ENCODE results near the gene TRAF3.
A peak's percentile ranks its signal among the peaks of the same experiment; 100 is the strongest.

TRAF3 gene, protein sequence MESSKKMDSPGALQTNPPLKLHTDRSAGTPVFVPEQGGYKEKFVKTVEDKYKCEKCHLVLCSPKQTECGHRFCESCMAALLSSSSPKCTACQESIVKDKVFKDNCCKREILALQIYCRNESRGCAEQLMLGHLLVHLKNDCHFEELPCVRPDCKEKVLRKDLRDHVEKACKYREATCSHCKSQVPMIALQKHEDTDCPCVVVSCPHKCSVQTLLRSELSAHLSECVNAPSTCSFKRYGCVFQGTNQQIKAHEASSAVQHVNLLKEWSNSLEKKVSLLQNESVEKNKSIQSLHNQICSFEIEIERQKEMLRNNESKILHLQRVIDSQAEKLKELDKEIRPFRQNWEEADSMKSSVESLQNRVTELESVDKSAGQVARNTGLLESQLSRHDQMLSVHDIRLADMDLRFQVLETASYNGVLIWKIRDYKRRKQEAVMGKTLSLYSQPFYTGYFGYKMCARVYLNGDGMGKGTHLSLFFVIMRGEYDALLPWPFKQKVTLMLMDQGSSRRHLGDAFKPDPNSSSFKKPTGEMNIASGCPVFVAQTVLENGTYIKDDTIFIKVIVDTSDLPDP

DNA sequence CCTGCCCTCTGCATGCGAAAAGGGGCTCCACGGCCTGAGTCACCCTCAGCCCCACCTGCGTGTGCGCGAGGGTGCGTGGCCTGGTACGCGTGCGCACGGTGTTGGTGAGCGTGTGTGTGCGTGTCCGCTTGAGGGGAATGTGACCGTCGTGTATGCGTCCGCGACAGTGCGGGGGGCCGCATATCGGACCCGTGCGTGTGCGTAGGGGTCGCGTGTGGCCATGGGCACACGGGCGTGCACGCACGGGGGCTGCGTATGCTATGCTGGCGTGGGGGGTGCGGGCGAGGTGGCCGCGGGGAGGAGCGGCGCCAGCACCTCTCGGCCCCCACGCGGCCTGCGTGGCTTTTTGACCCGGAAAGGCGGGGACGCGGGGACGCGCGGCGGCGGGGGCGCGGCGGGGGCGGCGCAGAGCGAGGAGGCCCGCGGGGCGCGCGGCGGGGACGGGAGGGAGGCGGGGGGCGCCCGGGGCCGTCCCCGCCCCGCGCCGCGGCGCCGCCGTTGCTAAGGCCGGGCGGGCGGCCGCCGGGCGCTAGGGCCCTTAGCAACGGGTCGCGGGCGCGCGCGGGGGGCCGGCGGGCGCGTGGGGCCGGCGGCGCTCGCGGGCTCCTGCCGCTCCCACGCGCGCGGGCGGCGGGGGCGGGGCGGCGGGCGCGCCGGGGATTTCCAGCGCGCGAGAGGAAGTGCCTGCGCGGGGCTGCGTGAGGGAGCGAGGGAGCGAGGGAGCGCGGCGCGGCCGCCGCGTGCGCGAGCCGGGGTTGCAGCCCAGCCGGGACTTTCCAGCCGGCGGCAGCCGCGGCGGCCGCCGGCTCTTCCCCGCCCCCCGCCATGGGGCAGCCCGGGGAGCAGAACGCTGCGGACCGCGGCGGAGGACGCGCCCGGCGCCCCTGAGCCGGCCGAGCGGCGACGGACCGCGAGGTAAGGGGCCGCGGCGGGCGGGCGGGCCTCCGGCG lies at the start of gene TRAF3:
Gene TRAF3, plus strand, starts transcription at position 689 of the 950 bp plus-strand sequence. CDS start 92,753 bp downstream, outside the sequence.
- DNase-seq = peak; percentile 26

DNA sequence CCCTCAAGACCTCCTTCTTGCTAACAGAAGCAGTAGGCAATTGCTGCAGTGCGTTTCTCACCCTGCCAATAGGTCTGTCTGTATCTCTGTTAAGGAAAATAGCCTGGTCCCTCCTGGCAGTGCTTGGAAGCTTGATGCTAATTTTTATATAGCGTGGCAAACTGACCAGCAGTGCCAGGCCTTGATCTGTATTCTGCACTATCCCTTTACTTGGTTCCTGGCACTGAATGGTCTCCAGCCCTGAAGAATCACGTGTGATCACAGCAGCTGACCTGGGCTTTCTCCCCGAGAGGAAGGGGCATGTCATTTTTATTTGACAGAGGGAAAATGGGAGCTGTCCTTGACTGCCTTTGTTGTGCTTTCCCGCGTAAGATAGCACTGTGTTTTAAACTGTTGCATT lies 48.7 kb upstream of the TRAF3 start:
- no peak for DNase-seq

DNA sequence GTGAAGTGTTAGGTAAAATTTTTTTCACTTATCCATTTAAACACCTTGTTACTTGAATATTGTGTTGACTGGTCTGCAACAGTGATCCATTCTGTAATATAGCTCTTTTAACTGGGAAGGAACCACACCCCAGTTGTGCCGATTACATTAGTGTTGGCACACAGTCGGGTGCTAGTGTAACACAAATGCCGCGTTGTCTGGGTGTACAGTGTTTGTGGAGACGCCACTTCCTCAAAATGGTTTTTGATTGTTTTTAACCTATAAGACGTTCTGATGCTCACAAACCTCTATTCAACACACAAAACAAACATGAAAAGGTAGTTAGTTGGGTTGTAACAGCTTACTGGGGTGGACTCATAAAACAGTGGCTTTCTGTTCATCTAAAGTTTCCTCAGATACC lies 48.0 kb upstream of the TRAF3 start:
- DNase-seq = no peak

DNA sequence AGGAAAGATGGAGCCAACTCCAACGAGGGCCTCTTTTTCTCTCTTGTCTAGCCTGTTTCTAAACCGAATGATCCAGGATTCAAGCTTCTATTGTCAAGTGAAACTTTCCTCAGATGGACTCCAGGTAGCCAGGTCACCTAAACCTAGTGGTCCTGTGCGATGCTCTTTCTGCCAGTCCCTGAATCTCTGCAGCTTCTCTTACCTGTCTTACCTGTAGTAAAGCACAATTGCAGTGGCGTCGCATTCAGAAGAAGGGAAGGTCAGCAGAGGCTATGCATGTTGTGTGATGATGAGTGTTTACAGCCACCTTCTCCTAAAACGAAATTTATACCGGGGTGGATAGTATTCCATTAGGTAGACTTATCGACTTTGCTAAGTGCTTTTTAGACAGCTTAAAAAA lies 47.4 kb upstream of the TRAF3 start:
- DNase-seq = no peak

DNA sequence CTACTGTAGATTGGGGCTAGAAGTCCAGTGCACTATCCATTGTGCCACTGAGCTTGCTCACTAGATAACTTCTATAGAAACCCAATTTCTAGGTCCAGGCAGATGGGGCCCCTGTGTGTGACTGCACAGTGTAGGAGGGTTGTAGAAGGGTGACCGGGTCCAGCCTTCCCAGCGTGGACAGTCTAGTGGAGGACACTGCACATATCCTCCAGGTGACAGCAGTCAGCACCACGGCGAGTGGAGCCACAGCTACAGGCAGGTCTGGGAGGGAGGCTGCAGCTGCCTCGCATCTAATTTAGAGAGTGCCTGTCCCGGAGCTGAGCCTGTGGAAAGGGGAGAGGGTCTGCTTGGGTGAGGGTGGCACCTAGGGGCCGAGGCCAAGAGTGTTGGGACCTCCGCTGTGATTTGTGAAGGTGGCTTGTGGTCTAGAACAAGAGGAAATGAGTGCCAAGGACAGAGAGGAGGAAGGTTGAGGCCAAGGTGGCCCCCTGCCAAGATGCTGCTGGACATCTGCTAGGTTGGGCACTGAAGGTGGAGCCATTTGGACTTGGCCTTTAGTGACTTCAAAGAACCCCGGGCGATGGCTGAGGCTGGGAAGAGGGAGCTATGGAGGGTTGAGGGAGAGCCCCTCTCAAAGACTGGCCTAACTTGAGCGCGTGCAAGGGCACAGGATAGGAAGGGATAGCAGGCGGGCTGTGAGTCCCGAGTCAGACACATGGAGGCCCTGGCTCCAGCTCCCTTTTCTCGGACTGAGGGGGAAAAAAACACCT lies 46.0 kb upstream of the TRAF3 start:
- DNase-seq = no peak

DNA sequence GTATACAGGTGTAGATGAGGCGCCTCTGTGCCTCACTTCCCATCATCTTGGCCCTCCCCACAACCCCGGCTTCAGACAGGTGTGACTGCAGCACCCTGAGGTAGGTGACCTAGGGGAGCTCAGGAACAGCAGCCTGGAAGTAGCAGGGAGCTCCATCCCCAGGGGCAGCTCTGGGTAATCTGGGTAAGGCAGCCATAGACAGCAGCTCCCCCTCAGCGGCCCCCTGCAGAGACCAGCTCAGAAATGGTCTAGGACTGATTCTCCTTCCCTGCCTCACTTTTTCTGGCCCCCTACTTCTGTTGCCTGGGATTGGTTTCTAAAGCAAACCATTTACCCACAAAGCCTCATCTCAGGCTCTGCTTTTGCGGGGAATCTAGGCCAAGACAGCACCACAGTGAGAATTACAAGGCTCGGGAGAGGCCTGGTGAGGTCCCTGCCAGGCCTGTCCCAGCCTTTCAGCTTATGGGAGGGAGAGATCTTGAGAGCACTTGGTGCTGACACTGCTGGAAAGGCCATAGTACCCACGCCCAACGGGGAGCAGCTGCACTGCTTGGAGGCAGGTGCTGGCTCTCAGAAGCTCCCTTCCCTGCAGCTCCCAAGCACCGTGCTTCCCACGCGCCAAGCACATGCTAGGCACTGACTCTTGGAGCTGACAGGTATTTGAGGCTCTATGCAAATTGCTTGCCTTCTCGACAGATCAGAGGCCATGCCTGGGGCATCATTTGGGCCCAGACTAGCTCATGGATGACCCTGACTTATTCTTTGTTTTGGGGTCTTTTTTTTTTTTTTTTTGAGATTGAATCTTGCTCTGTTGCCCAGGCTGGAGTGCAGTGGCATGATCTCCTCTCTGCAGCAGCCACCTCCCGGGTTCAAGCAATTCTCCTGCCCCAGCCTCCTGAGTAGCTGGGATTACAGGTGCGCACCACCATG lies 45.1 kb upstream of the TRAF3 start:
- DNase-seq = no peak

DNA sequence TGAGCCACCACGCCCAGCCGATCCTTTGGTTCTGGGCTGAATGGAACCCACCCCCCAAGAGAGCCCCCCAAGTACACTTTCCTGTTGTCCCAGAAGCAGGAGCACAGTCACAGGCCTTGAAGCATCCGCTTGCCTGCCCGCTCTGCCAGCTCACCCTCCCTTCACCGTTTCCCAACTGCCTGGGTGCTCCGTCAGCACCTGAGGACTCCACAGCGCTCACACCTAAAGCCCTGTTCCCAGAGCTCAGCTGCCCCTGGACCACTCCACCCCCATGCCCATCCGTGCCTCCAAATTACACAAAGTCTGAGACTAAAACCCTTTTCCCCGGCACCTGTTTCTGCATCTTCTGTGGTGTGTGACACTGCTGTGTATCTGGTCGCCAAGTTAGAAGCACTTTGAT lies 44.3 kb upstream of the TRAF3 start:
- no peak for DNase-seq

DNA sequence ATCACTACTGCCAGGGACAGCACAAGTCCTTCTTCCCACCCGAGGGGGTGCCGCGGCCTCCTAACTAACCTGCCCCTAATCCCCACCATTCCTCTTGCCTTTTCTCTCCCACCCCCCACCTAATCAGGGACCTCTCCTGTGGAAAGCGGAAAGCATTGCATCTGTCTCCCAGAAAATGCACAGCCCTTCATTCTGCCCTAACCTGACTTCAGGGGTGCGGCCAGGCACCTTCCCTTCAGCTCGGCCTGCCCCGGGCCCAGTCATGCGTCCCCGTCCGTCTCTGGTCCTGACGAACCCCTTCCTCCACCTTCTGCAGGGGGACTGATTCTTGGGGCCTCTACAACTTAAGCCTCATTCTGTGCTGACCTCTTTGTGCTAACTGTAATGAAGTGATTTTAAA lies 43.9 kb upstream of the TRAF3 start:
- DNase-seq = no peak

DNA sequence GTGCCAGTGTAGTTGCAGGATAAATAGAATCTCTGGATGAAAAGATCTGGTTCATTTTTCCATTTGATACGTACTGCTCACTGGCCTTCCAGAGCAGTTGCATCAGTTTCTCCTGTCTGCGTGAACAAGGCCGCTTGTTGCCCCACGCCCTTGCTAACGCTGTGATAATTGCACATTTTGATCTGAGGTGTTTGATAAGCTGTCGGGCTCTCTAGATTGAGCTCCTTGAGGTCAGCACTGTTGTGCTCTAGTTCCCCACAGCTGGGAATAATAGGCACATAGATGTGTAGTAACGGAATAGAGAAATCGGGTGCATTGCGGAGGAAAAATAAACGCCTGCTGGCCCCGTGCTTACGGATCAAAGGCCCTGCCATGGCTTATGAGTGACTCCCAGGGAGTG lies 42.8 kb upstream of the TRAF3 start:
- no peak for DNase-seq

DNA sequence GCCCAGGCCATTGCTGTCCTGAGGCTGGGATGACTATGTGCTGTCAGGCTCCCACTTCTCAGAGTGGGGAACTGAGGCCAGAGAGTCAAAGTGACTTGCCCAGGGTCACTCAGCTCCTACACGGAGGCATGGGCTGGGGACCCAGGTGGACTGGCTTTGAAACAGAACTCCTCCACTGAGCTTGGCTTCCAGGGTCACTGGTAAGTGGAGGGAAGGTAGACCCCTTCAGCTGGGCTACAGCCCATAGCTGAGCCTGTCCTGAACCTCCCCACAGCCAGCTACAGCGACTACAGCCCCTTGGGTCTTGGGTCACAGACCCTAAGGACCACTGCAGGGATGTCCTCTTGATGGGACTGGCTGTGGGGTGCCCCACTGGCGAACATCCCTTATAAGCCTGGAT lies 40.3 kb upstream of the TRAF3 start:
- DNase-seq = no peak

DNA sequence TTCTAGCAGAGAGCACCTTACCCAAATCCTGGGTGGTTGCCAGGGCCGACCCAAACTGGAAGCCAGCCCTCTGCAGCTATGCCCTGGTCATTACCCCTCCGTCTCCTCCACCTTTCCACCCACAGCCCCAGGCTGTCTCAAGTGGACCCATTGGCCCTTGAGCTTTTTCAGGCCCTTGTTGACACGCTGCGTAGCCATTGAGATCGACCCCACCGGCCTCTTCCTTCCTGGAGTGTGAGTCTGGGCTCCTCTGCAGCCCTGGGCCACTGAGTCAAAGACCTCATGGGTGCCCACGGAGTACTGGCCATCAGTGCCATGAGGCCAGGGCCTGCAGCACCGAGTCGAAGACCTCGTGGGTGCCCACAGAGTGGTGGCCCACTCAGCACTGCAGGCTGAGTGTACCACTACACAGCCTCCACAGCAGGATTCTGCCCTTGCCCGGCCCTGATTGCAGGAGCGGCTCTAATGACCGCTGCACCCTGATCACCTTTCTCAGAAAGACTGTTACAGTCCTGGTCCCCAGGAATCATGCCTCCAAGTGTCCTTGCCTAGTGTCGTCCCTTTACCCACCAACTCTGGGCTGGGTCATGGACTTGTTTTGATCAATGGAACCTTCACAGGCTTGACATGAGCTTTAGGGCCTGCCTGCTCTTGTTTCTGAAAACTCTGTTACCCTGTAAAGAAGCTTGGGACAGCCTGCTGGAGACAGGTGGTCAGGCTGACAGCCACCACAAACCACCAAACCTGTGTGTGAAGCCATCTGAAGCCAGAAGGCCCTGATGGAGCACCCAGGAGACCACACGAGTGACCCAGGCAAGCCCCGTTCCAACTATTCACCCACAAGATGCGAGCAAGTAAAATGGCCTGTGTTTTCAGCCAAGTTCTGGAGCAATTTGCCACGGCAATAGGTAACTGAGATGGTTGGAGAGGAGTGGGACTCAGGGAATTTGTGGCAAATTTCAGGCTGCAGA lies 39.6 kb upstream of the TRAF3 start:
- no peak for DNase-seq

DNA sequence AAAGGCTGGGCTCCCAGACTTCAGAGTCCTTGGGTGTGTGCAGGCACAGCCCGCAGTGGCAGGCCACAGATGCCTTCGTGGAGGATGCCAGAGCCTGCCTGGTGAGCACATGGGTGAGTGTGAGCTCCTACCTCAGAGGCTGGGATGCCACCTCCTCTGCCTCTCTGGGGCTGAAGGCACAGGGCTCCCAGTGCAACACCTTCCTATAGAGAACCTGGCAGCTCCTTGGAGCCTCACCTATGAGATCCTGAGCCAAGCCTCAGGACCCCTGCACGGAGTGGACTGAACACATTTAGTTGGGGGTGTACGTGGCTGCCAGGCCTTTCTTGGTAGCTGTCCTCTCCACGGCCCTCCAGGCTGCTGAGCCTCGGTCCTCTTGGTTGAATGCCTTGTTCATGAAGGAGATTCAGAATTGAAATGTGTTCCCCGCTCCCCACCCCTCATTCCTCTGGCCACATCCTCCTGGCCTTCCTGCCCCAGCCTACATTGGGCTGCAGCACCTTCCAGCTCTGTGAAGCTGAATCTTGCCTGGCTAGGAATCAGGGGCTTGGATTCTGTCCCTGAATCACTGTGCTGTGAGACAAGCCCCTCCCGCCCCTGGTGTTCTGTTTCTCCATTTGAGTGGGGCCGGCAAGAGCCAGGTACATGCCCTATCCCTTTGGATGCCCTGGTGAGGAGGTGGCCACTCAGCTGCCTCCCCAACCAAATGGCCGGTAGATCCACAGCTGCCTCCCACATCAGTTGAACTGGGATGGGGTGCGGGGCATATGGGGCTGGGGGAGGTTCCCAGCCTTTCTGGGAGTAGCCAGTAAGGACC lies 38.7 kb upstream of the TRAF3 start:
- no peak for DNase-seq

DNA sequence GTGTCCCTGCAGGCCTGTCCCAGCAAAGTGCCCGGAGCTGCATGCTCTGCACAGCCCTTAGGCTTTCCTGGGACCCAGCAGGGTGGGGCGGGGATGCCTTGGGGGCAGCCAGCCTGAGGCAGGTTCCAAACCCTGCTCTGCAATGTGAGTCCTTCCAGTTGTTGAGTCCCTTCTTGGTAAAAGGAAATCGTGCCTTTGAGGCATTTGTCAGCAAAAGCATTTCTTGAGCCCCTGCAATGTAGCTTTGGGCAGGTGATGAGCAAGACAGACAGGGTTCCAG lies 38.1 kb upstream of the TRAF3 start:
- no peak for DNase-seq

DNA sequence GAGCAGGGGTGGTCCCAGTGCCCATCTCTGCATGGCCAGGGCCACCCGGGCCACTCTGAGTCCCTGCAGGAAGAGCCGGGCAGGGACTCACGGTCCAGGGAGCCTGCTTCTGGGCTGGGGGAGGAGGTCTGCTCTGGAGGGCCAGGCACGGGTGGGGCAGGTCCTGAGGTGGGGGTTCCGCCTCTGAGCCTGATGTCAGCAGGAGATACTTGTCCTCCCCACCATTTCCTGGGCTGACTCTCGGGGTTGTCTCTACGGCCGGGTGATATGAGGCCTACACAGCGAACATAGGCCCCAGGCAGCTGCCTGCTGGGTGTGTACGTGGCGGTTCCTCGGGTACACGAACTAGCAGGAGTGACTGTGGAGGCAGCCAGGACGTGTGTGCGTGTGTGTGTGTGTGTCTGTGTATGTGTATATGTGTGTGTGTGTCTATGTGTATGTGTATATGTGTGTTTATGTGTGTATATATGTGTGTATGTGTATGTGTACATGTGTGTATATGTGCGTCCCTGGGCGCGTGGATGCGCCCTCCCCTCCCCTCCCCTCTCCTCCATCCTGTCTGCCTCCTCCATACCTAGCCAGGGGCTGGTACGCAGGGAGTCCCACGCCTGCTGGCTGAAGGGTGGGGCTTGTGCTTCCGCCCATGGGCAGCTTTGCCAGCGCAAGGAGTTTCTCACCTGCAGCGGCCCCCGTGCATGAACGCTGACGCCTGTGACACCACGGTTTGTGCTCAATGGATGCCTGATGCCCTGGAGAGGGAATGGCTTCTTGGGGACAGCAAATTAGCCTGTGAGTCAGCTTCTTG lies 30.4 kb upstream of the TRAF3 start:
- no peak for DNase-seq

DNA sequence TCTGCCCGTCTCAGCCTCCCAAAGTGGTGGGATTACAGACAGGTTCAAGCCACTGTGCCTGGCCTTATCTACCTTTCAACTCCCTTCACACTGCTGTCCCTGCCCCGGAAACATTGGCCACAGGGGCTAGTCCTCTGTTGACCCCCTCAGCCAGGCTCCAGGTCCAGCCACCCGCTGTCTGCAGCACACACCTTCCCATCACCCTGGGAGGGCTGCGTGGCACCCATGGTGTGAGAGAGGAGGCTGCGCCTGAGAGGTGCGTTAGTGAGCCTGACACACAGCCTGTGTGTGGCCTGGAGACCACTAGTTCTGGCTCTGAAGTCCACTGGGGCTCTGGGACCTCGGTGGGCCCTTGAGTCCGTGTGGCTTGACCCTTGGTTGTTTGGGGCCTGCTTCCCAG lies 28.4 kb upstream of the TRAF3 start:
- no peak for DNase-seq

DNA sequence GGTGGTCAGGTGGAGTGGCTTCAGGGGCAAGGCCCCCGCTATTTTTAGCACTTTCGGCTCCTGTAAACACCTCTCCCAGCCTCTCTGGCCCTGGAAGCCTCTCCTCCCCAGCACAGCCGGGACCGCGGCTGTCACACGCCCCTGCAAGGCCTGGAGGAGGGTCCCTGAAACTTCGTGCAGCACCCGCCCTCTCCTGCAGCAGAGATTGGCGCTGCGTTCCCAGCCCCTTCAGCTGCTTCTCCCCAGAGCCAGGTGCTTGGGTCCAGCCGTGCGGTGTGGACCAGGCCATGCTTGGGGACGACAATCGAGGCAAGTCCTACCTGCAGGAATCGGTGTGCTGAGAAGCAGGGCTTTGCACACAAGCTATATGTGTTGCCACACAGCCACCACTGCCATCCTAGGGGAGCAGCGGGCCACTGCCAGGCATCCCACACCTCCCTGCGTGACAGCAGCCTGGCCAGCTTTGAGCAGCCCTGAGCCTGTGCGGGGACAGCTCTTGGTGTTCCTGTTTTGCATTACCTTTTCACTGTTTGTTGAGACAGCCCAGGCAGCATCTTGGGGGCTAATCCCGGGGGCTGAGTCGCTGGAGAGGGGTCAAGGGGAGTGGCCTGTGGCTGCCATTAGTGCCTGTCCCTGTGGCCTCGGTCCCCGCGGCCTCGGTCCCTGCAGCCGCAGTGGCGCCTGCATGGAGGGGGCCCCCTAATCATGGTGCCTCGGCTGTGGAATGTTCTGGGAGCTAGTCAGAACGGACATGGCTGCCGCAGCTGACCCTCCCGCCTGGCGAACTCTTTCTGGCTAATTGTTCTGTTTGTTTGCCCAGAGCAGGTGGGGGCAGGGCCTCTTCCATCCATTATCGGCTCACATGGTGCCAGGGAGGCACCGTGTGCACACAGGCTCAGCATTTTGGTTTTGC lies 27.6 kb upstream of the TRAF3 start:
- no peak for DNase-seq

DNA sequence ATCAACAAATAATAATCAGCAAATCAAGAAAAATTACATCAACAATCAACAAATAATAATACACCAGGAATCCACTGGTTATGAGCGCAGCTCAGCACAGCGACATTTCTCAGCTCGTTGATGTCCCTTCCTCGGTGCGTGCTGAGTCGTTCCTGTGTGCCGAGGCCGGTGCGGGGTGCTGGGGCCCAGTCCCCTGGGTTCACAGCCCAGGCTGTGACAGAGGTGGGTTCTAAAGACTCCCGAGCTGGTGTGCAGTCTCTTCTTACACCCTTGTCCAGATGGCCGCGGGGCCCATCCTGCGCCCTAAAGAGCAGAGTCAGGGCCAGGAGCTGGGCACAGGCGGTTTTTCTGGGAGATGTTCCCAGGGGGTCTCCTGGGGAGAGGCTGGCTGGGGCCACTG lies 26.9 kb upstream of the TRAF3 start:
- no peak for DNase-seq

DNA sequence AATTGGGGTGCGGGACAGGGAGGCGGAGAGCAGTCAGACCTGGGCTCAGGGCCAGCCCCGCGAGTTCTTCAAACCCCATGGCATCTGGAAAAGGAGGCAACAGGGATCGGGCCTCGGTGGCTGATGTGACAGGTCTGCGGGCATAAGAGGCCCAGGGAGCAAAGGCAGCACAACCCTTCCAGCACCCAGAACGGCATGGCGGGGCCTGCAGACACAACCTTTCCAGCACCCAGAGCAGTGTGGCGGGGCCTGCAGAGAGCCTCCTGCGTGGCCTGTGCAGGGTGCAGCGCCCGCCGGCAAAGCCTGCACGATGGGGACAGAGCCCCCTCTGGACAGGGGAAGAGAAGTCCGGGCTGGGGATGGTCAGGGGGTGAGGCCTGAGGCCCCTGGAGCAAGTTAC lies 26.2 kb upstream of the TRAF3 start:
- no peak for DNase-seq

All from kidney glomerular epithelial cell (primary cell).